Measurements from ENCODE around the gene DYSF.

Gene DYSF

DNA sequence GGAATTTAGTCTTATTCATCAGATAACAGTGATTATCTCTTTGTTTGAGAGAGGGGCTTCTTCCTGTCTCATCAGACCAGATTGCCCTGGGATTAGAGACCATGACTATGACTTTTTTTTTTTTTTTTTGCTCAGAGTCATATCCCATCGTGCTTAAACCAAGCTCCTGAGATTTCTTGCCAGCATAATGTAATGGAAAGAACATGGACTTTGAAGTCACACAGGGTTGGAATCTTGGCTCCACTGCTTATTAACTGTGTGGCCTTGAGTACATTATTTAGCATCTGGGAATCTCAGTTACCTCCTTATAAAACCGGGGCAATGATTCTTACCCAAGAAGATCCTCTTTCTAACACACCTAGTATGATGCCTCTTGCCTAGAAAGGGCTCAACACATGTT, 268.3 kb downstream of the DYSF start:
- CTCF ChIA-PET: no interaction called here
- no CpG with 5 or more reads among the region's 2 CpGs for WGBS (ENCODE audit: insufficient coverage)
- Histone ChIP-seq H3K4me1 (ENCODE audit: control extremely low read depth in 1 of 4, control insufficient read depth in 4 of 4, insufficient read depth in 4 of 4, low read length in 3 of 4) (no peaks in the 10 kb centered on the region), H3K27ac (ENCODE audit: insufficient read depth in 1 of 2, low read depth in 1 of 2, low read length in 2 of 2, poor library complexity in 1 of 2, severe bottlenecking in 2 of 2) (no peak overlapping the region), H3K4me3 (ENCODE audit: control insufficient read depth in 1 of 7, extremely low read depth in 1 of 7, insufficient read depth in 4 of 7, low read depth in 2 of 7, low read length in 6 of 7) (no peak overlapping the region), H3K36me3 (ENCODE audit: control insufficient read depth in 4 of 4, insufficient read depth in 4 of 4, low read length in 3 of 4) (no peaks in the 10 kb centered on the region), H3K9me3 (ENCODE audit: control extremely low read depth in 1 of 5, control insufficient read depth in 4 of 5, insufficient read depth in 2 of 5, low read depth in 1 of 5, low read length in 4 of 5) (peaks cover 0 to 10% (median 0%) of the 10 kb centered on the region in 5 experiments), H3K27me3 (replicated peaks in 2 of 5; ENCODE audit: control insufficient read depth in 4 of 5, insufficient read depth in 5 of 5, low read length in 4 of 5) (peaks cover 0 to 2% (median 0%) of the 10 kb centered on the region in 5 experiments)
- POLR2A ChIA-PET: no interaction called here
- no peak for DNase-seq

DNA sequence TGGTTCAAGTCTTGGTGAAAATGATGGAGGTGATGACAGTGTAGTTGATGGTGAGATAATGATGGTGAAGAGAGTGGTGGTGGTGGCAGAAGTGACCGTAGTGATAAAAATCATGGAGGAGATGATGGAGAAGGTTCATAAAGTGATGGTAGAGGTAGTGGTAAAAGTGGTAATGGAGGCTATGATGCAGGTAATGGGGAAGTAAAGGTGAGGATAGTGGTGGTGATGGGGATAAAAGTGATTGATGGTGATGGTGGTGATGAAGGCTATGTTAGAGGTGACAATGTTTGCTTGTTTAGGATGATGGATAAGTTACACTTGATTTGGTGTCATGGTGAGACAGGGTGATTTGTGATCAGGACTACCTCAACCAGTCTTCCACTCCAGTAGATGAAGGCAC, 268.9 kb downstream of the DYSF start:
- 100% methylated on average over 1 of the region's 1 CpG for WGBS (ENCODE audit: insufficient coverage)
- Histone ChIP-seq H3K27me3 (replicated peaks in 2 of 5; ENCODE audit: control insufficient read depth in 4 of 5, insufficient read depth in 5 of 5, low read length in 4 of 5) (peaks cover 0 to 3% (median 0%) of the 10 kb centered on the region in 5 experiments), H3K27ac (ENCODE audit: insufficient read depth in 1 of 2, low read depth in 1 of 2, low read length in 2 of 2, poor library complexity in 1 of 2, severe bottlenecking in 2 of 2) (no peak overlapping the region), H3K36me3 (ENCODE audit: control insufficient read depth in 4 of 4, insufficient read depth in 4 of 4, low read length in 3 of 4) (no peaks in the 10 kb centered on the region), H3K4me1 (ENCODE audit: control extremely low read depth in 1 of 4, control insufficient read depth in 4 of 4, insufficient read depth in 4 of 4, low read length in 3 of 4) (no peaks in the 10 kb centered on the region), H3K4me3 (ENCODE audit: control insufficient read depth in 1 of 7, extremely low read depth in 1 of 7, insufficient read depth in 4 of 7, low read depth in 2 of 7, low read length in 6 of 7) (no peak overlapping the region), H3K9me3 (ENCODE audit: control extremely low read depth in 1 of 5, control insufficient read depth in 4 of 5, insufficient read depth in 2 of 5, low read depth in 1 of 5, low read length in 4 of 5) (peaks cover 0 to 10% (median 0%) of the 10 kb centered on the region in 5 experiments)
- CTCF ChIA-PET: no interaction called here
- POLR2A ChIA-PET: no interaction called here
- DNase-seq: no peak

DNA sequence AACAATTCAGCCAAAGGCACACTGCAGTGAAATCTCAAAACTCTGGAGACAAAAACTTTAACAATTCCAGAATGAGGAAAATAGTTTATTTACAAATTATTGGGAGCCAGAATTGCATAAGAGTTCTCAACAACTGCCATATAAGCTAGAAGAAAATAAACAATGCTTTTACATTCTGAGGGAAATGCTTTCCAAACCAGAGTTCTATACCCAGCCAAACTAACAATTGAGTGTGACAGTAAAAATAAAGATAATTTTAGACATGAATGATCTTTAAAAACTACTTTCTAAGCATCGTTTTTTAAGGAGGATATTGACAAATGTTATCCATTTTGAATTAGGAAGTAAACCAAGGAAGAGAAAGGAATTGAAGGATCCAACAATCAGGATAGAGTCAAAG, 271.4 kb downstream of the DYSF start:
- 75% methylated on average over 1 of the region's 1 CpG for WGBS (ENCODE audit: insufficient coverage)
- no peaks in the 10 kb centered on the region for H3K36me3 ChIP-seq (ENCODE audit: control insufficient read depth in 4 of 4, insufficient read depth in 4 of 4, low read length in 3 of 4)
- POLR2A ChIA-PET: no interaction called here
- CTCF ChIA-PET: no interaction called here
- no peak overlapping the region for H3K27ac ChIP-seq (ENCODE audit: insufficient read depth in 1 of 2, low read depth in 1 of 2, low read length in 2 of 2, poor library complexity in 1 of 2, severe bottlenecking in 2 of 2)
- DNase-seq: no peak
- H3K27me3 ChIP-seq (replicated peaks in 2 of 5; ENCODE audit: control insufficient read depth in 4 of 5, insufficient read depth in 5 of 5, low read length in 4 of 5): peaks cover 0 to 3% (median 0%) of the 10 kb centered on the region in 5 experiments
- no peak overlapping the region for H3K4me3 ChIP-seq (ENCODE audit: control insufficient read depth in 1 of 7, extremely low read depth in 1 of 7, insufficient read depth in 4 of 7, low read depth in 2 of 7, low read length in 6 of 7)
- no peaks in the 10 kb centered on the region for H3K4me1 ChIP-seq (ENCODE audit: control extremely low read depth in 1 of 4, control insufficient read depth in 4 of 4, insufficient read depth in 4 of 4, low read length in 3 of 4)
- H3K9me3 ChIP-seq (ENCODE audit: control extremely low read depth in 1 of 5, control insufficient read depth in 4 of 5, insufficient read depth in 2 of 5, low read depth in 1 of 5, low read length in 4 of 5): peaks cover 0 to 10% (median 0%) of the 10 kb centered on the region in 5 experiments

DNA sequence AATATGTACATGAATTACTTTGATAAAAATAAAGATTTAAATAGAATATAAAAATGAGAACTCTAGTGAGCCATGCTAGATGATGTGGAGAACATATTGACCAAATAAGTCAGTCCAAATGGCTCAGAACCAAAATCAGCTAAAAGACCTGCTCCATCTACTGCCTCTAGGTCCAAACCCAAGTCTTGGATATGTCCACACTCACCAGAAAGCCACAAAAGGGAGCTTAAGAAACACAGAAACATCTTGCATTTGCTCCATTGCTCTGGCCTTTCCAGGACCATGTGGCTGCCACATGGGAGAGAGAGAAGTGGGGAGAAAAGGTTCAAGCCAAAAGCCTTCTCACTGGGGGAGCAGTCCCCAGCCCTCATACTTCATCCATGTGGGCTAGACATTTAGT, 272.5 kb downstream of the DYSF start:
- no peak for DNase-seq
- H3K4me1 ChIP-seq (ENCODE audit: control extremely low read depth in 1 of 4, control insufficient read depth in 4 of 4, insufficient read depth in 4 of 4, low read length in 3 of 4): no peaks in the 10 kb centered on the region
- no peak overlapping the region for H3K27ac ChIP-seq (ENCODE audit: insufficient read depth in 1 of 2, low read depth in 1 of 2, low read length in 2 of 2, poor library complexity in 1 of 2, severe bottlenecking in 2 of 2)
- H3K4me3 ChIP-seq (ENCODE audit: control insufficient read depth in 1 of 7, extremely low read depth in 1 of 7, insufficient read depth in 4 of 7, low read depth in 2 of 7, low read length in 6 of 7): no peak overlapping the region
- H3K27me3 ChIP-seq (replicated peaks in 2 of 5; ENCODE audit: control insufficient read depth in 4 of 5, insufficient read depth in 5 of 5, low read length in 4 of 5): peaks cover 0 to 3% (median 0%) of the 10 kb centered on the region in 5 experiments
- peaks cover 0 to 10% (median 0%) of the 10 kb centered on the region in 5 experiments for H3K9me3 ChIP-seq (ENCODE audit: control extremely low read depth in 1 of 5, control insufficient read depth in 4 of 5, insufficient read depth in 2 of 5, low read depth in 1 of 5, low read length in 4 of 5)
- ChIA-PET CTCF (no interaction called here), POLR2A (interaction anchor here (0.8 kb wide), 1 partner anchor 10 kb away, joined by 3 read pairs; no protein-coding TSS in a partner anchor)
- H3K36me3 ChIP-seq (ENCODE audit: control insufficient read depth in 4 of 4, insufficient read depth in 4 of 4, low read length in 3 of 4): no peaks in the 10 kb centered on the region

DNA sequence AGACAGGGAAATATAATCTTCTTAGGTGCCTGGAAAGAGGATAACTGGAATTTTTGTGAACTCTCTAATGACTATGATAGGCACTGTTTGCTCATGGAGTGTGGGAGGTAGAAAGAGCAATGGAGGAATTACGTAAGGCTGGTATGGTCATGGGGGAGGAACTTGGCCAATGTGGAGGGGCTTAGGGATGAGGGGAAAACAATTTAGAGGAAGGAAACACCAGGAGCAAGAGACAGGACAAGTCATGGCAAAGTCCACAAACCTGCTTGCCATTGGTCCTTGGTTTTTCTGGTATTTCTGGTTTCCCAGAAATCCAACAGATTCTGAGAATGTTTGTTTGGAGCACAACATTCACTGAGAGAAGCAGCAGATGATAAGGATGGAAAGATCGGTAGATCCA, 274.2 kb downstream of the DYSF start:
- peaks cover 0 to 10% (median 0%) of the 10 kb centered on the region in 5 experiments for H3K9me3 ChIP-seq (ENCODE audit: control extremely low read depth in 1 of 5, control insufficient read depth in 4 of 5, insufficient read depth in 2 of 5, low read depth in 1 of 5, low read length in 4 of 5)
- H3K27me3 ChIP-seq (replicated peaks in 2 of 5; ENCODE audit: control insufficient read depth in 4 of 5, insufficient read depth in 5 of 5, low read length in 4 of 5): peaks cover 0 to 3% (median 0%) of the 10 kb centered on the region in 5 experiments
- ChIA-PET POLR2A (no interaction called here), CTCF (no interaction called here)
- WGBS (ENCODE audit: insufficient coverage): no CpG with 5 or more reads among the region's 2 CpGs
- no peak for DNase-seq
- no peak overlapping the region for H3K27ac ChIP-seq (ENCODE audit: insufficient read depth in 1 of 2, low read depth in 1 of 2, low read length in 2 of 2, poor library complexity in 1 of 2, severe bottlenecking in 2 of 2)
- no peak overlapping the region for H3K4me3 ChIP-seq (ENCODE audit: control insufficient read depth in 1 of 7, extremely low read depth in 1 of 7, insufficient read depth in 4 of 7, low read depth in 2 of 7, low read length in 6 of 7)
- H3K4me1 ChIP-seq (ENCODE audit: control extremely low read depth in 1 of 4, control insufficient read depth in 4 of 4, insufficient read depth in 4 of 4, low read length in 3 of 4): no peaks in the 10 kb centered on the region
- H3K36me3 ChIP-seq (ENCODE audit: control insufficient read depth in 4 of 4, insufficient read depth in 4 of 4, low read length in 3 of 4): no peaks in the 10 kb centered on the region

DNA sequence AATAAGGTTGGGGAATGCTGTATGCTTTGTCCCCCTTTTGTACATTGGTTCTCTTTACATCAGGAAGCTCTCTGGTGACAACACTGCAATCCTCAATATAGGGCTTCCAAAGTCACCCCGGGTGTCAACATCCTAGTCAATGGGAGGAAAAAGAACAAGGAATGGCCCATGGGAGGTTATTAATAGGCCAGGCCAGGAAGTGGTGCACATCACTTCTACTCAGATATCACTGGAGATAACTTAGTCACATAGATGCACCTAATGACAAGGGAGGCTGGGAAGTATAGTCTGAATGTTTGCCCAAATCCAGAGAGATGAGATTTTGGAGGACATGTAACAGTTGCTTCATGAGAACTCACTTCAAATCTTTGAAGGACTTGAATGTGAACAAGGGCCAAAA, 274.7 kb downstream of the DYSF start:
- ChIA-PET CTCF (no interaction called here), POLR2A (no interaction called here)
- H3K9me3 ChIP-seq (ENCODE audit: control extremely low read depth in 1 of 5, control insufficient read depth in 4 of 5, insufficient read depth in 2 of 5, low read depth in 1 of 5, low read length in 4 of 5): peaks cover 0 to 10% (median 0%) of the 10 kb centered on the region in 5 experiments
- WGBS (ENCODE audit: insufficient coverage): no CpG with 5 or more reads among the region's 1 CpG
- no peak overlapping the region for H3K4me3 ChIP-seq (ENCODE audit: control insufficient read depth in 1 of 7, extremely low read depth in 1 of 7, insufficient read depth in 4 of 7, low read depth in 2 of 7, low read length in 6 of 7)
- H3K27ac ChIP-seq (ENCODE audit: insufficient read depth in 1 of 2, low read depth in 1 of 2, low read length in 2 of 2, poor library complexity in 1 of 2, severe bottlenecking in 2 of 2): no peak overlapping the region
- no peak for DNase-seq
- H3K27me3 ChIP-seq (replicated peaks in 2 of 5; ENCODE audit: control insufficient read depth in 4 of 5, insufficient read depth in 5 of 5, low read length in 4 of 5): peaks cover 0 to 3% (median 0%) of the 10 kb centered on the region in 5 experiments
- H3K4me1 ChIP-seq (ENCODE audit: control extremely low read depth in 1 of 4, control insufficient read depth in 4 of 4, insufficient read depth in 4 of 4, low read length in 3 of 4): no peaks in the 10 kb centered on the region
- H3K36me3 ChIP-seq (ENCODE audit: control insufficient read depth in 4 of 4, insufficient read depth in 4 of 4, low read length in 3 of 4): no peaks in the 10 kb centered on the region

DNA sequence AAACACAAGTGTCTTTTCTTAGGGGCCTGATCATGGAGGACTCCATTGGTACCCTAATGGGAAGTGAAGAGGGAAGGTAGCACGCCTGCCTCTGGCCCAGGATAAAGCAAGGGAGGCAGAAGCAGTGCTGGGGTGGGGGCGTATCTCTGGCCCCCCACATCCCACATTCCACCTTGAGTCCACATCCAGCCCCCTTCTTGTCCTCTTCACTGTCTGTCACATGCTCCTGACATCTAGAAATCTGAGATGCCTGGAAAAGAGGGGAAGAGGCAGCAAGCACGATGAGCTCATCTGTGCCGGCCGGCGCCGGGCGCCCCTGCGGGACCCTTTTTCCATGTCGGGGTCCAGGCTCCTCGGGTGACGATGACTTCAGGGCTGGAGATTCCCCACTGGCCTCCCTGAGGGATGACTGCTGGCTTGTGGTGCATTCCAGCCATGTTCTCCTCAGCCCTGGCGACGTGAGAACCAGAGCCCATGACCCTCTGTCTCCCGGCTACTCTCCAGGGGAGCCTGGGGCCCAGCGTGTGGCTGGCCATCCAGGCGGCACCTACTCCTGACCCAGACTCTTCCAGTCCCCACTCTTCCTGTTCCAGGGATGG, 277.5 kb downstream of the DYSF start:
- CTCF ChIA-PET: no interaction called here
- POLR2A ChIA-PET: no interaction called here
- Histone ChIP-seq H3K27me3 (replicated peaks in 2 of 5; ENCODE audit: control insufficient read depth in 4 of 5, insufficient read depth in 5 of 5, low read length in 4 of 5) (peaks cover 0 to 3% (median 0%) of the 10 kb centered on the region in 5 experiments), H3K4me3 (ENCODE audit: control insufficient read depth in 1 of 7, extremely low read depth in 1 of 7, insufficient read depth in 4 of 7, low read depth in 2 of 7, low read length in 6 of 7) (no peak overlapping the region), H3K4me1 (ENCODE audit: control extremely low read depth in 1 of 4, control insufficient read depth in 4 of 4, insufficient read depth in 4 of 4, low read length in 3 of 4) (no peaks in the 10 kb centered on the region), H3K9me3 (ENCODE audit: control extremely low read depth in 1 of 5, control insufficient read depth in 4 of 5, insufficient read depth in 2 of 5, low read depth in 1 of 5, low read length in 4 of 5) (peaks cover 0 to 7% (median 0%) of the 10 kb centered on the region in 5 experiments), H3K36me3 (ENCODE audit: control insufficient read depth in 4 of 4, insufficient read depth in 4 of 4, low read length in 3 of 4) (no peaks in the 10 kb centered on the region), H3K27ac (ENCODE audit: insufficient read depth in 1 of 2, low read depth in 1 of 2, low read length in 2 of 2, poor library complexity in 1 of 2, severe bottlenecking in 2 of 2) (no peak overlapping the region)
- 93% methylated on average over 14 of the region's 17 CpGs for WGBS (ENCODE audit: insufficient coverage)
- no peak for DNase-seq

Measured in common myeloid progenitor, CD34-positive (primary cell).